CD4-positive, alpha-beta T cell treated with Interleukin-17A for 4 hours (primary cell): ENCODE data around the gene NR1D1.
A peak's percentile ranks its signal among the peaks of the same experiment; 100 is the strongest.

Source experiments
- DNase-seq: peaks from one replicate; pipeline ENCODE4 v3.0.0-alpha.2; 2020; ENCODE audit warnings: mixed read lengths

NR1D1 gene

GRCh38 chr17:40097087-40097486 lies 3.3 kb downstream of the NR1D1 start:
- DNase-seq, result no peak

GRCh38 chr17:40095944-40096791 lies 4.2 kb downstream of the NR1D1 start:
- peak; percentile 83 for DNase-seq

- DNase-seq, result peak; percentile 16
Observed at GRCh38 chr17:40095351-40095943, 4.9 kb downstream of the NR1D1 start.

- DNase-seq, result no peak
Observed at GRCh38 chr17:40094874-40095273, 5.5 kb downstream of the NR1D1 start.

GRCh38 chr17:40093580-40094201 lies 6.7 kb downstream of the NR1D1 start:
- no peak for DNase-seq

GRCh38 chr17:40093005-40093579 lies 7.3 kb downstream of the NR1D1 start:
- DNase-seq, result no peak

GRCh38 chr17:40092581-40092980 lies 7.8 kb downstream of the NR1D1 start:
- DNase-seq, result no peak

GRCh38 chr17:40091691-40092397 lies 8.5 kb downstream of the NR1D1 start:
- no peak for DNase-seq

- no peak for DNase-seq
Observed at GRCh38 chr17:40090237-40091119, 9.9 kb downstream of the NR1D1 start.

GRCh38 chr17:40089077-40089895 lies 11.1 kb downstream of the NR1D1 start:
- DNase-seq, result no peak

GRCh38 chr17:40087903-40088718 lies 12.3 kb downstream of the NR1D1 start:
- no peak for DNase-seq

GRCh38 chr17:40087049-40087794 lies 13.2 kb downstream of the NR1D1 start:
- no peak for DNase-seq

- peak; percentile 79 for DNase-seq
Observed at GRCh38 chr17:40086150-40087044, 14.0 kb downstream of the NR1D1 start.

- DNase-seq, result no peak
Observed at GRCh38 chr17:40084477-40084876, 15.9 kb downstream of the NR1D1 start.

- DNase-seq, result no peak
Observed at GRCh38 chr17:40079545-40079944, 20.8 kb downstream of the NR1D1 start.

- DNase-seq, result no peak
Observed at GRCh38 chr17:40076591-40076990, 23.8 kb downstream of the NR1D1 start.

GRCh38 chr17:40075942-40076498 lies 24.4 kb downstream of the NR1D1 start:
- DNase-seq, result no peak
